ENCODE results near the gene PSME3. TPM values are rescaled to one million over a fixed set of nuclear protein-coding genes. Genes with fewer than 3 reads are reported as not detected.

PSME3 gene
- total and polyA plus RNA-seq, 9 of the 15 experiments (the other 6 are each of a cell fraction or from before 2014, with no cell fraction given) = 31.2 to 275 (median 141) TPM

GRCh38 chr17:42844271-42844670, 11.1 kb downstream of the PSME3 start, which contains the start of gene AOC2:
Gene AOC2 (plus strand): TSS chr17:42844580. CDS start chr17:42844627, 47 bp downstream.
- Histone ChIP-seq H3K36me3 (ENCODE audit: control insufficient read depth, insufficient read depth, low read length) (peaks cover 60% of the 10 kb centered on the region), H3K27me3 (ENCODE audit: control insufficient read depth in 2 of 2, insufficient read depth in 2 of 2, low read length in 2 of 2) (no peaks in the 10 kb centered on the region), H3K4me1 (replicated peaks in 1 of 2; ENCODE audit: control insufficient read depth in 2 of 2, insufficient read depth in 2 of 2, low read length in 2 of 2) (peaks cover 0 to 10% of the 10 kb centered on the region in 2 experiments; a peak in 2 of 5 replicates), H3K79me2 (ENCODE audit: control insufficient read depth, insufficient read depth, low read length) (no peaks in the 10 kb centered on the region; the same call in 2 of the 3 replicates), H3K4me2 (ENCODE audit: insufficient read depth, low read length) (no peak within 1 kb of the TSS), H3K9me1 (ENCODE audit: control insufficient read depth, insufficient read depth, low read length) (no peaks in the 10 kb centered on the region), H3K9me3 (replicated peaks; ENCODE audit: control insufficient read depth, insufficient read depth, low read depth, low read length) (no peaks in the 10 kb centered on the region), H3K4me3 (no peak within 1 kb of the TSS), H2AFZ (ENCODE audit: low read depth, low read length) (no peak within 1 kb of the TSS), H3K27ac (ENCODE audit: extremely low read depth, low read depth, low read length) (no peak within 1 kb of the TSS), H4K20me1 (replicated peaks; ENCODE audit: control insufficient read depth, insufficient read depth, low read length) (0 out of 2 replicates have a peak, but pooled peaks cover 2% of the 10 kb centered on the region), H3K9ac (ENCODE audit: insufficient read depth in 1 of 2, low read depth in 2 of 2, low read length in 2 of 2) (no peak within 1 kb of the TSS; a peak in 1 of 4 replicates)
- no peak for FAIRE-seq
- no peak for ATAC-seq
- in situ Hi-C loops (cut with MboI) (loop anchor here (5.0 kb wide), 1 partner anchor 93 kb away; no protein-coding TSS in a partner anchor), intact Hi-C loops (cut with micrococcal nuclease) (no loop called here)
- POLR2A ChIA-PET = interaction anchor here (1.0 to 1.9 kb wide), 4 partner anchors 9 to 154 kb away, joined by 3 to 6 read pairs (median 5); partner anchors contain the start of gene RPL27
- TF ChIP-seq ZNF232 (CRISPR knock-in tag; IDR thresholded peaks at IDR 0.05) = no peak
- TF ChIP-seq TCF7 (IDR thresholded peaks at IDR 0.05; ENCODE audit: borderline replicate concordance) = no peak
- no peak for TF ChIP-seq KDM2B (CRISPR knock-in tag; IDR thresholded peaks at IDR 0.05)
- TF ChIP-seq TFAP4 (CRISPR knock-in tag; IDR thresholded peaks at IDR 0.05; ENCODE audit: borderline replicate concordance) = no peak
- TF ChIP-seq CREM (IDR thresholded peaks at IDR 0.05; ENCODE audit: low read depth) = no peak
- no peak for TF ChIP-seq TAF7 (tag; IDR thresholded peaks at IDR 0.05)
- TF ChIP-seq CHD1 (IDR thresholded peaks at IDR 0.05; ENCODE audit: low read length) = no peak
- no peak for TF ChIP-seq ATF2 (CRISPR knock-in tag; IDR thresholded peaks at IDR 0.05)
- no peak for TF ChIP-seq LARP7 (IDR thresholded peaks at IDR 0.05)
- TF ChIP-seq XRCC3 (IDR thresholded peaks at IDR 0.05) = no peak
- TF ChIP-seq PRDM10 (IDR thresholded peaks at IDR 0.05; ENCODE audit: partially characterized antibody) = no peak
- no peak for TF ChIP-seq NR2C2 (CRISPR knock-in tag; IDR thresholded peaks at IDR 0.05)
- no peak for TF ChIP-seq NR2C2 (tag; IDR thresholded peaks at IDR 0.05)
- CTCF ChIA-PET (ENCODE audit: low intra/inter-chr PET ratio) = interaction anchor here (1.9 to 4.7 kb wide), 3 partner anchors 94 to 154 kb away, joined by 8 to 37 read pairs (median 20); partner anchors contain the start of genes PTGES3L, RPL27 and RUNDC1
- BruUV-seq (replicated peaks) = no TSS peak
- no peak for DNase-seq (ENCODE audit: extremely low read depth in 1 of 4, low spot score in 3 of 4)
- WGBS (ENCODE audit: insufficient coverage, low coverage, missing lambda C conversion rate) = 84% methylated on average over 4 of the region's 4 CpGs

Data from K562 (cell line).